Measurements from ENCODE around the gene ESRRG. TPM values are rescaled to one million over a fixed set of nuclear protein-coding genes. Genes with fewer than 3 reads are reported as not detected.

ESRRG gene
- total and polyA plus RNA-seq, 4 donors = 0.19 to 4.5 (median 1.3) TPM

DNA sequence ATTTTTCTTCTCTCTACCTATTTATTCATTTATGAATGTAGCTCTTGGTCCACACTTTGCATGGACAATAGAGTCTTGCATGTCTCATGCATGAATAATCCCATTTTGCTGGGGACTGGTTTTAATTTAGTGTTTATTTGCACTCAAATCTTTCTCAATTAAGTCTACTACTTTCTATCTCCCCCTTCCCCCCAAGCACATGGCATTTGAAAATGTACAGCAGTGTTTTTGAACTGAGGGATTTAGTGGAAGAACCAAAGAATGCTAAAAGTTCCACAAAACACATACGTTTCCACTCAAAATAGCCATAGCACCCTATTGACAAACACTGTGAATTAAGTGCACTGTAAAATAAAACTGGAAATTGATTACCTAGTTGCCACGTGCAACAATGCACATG lies 180.5 kb downstream of the ESRRG start:
- TF ChIP-seq, protein P1, sequence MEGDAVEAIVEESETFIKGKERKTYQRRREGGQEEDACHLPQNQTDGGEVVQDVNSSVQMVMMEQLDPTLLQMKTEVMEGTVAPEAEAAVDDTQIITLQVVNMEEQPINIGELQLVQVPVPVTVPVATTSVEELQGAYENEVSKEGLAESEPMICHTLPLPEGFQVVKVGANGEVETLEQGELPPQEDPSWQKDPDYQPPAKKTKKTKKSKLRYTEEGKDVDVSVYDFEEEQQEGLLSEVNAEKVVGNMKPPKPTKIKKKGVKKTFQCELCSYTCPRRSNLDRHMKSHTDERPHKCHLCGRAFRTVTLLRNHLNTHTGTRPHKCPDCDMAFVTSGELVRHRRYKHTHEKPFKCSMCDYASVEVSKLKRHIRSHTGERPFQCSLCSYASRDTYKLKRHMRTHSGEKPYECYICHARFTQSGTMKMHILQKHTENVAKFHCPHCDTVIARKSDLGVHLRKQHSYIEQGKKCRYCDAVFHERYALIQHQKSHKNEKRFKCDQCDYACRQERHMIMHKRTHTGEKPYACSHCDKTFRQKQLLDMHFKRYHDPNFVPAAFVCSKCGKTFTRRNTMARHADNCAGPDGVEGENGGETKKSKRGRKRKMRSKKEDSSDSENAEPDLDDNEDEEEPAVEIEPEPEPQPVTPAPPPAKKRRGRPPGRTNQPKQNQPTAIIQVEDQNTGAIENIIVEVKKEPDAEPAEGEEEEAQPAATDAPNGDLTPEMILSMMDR (IDR thresholded peaks at IDR 0.05; ENCODE audit: control extremely low read depth, extremely low read depth) = no peak
- H3K4me1 ChIP-seq (ENCODE audit: control insufficient read depth in 5 of 5, insufficient read depth in 5 of 5, low read length in 5 of 5) = no peaks in the 10 kb centered on the region
- 68 to 79% methylated on average over 2 of the region's 2 CpGs for WGBS, 2 donors
- no peak overlapping the region for H3K4me3 ChIP-seq
- H3K27ac ChIP-seq (ENCODE audit: low read depth in 1 of 2, low read length in 1 of 2) = no peak overlapping the region
- H3K9ac ChIP-seq (ENCODE audit: insufficient read depth in 1 of 2, low read length in 2 of 2) = no peak overlapping the region
- ATAC-seq (ENCODE audit: insufficient read depth, low FRiP score) (no peak), DNase-seq (no peak)
- no peaks in the 10 kb centered on the region for H3K27me3 ChIP-seq (ENCODE audit: control insufficient read depth in 3 of 3, insufficient read depth in 3 of 3, low read length in 2 of 3)
- no peaks in the 10 kb centered on the region for H3K36me3 ChIP-seq (ENCODE audit: control insufficient read depth in 4 of 4, insufficient read depth in 4 of 4, low read length in 4 of 4)
- no peaks in the 10 kb centered on the region for H3K9me3 ChIP-seq (ENCODE audit: control insufficient read depth in 4 of 4, insufficient read depth in 3 of 4, low read length in 3 of 4)

DNA sequence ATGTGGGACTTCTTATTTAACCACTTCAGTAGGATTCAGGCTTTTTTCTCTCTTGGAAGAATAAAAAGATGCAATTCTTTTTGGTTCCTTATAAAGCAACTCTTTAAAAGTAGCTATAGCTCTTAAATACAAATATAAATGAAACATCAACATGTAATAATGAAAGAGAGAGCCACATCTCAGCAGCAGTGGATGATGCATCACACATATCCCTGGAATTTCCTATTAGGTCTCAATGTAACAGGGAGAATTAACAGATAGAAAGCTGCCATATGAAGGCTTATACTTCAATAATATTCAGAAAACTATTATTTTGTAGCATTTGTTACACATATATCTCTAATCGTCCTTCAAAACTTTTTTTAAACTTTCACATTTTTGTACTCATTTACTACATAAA lies 181.0 kb downstream of the ESRRG start:
- no peak for ATAC-seq (ENCODE audit: insufficient read depth, low FRiP score)
- Histone ChIP-seq H3K9me3 (ENCODE audit: control insufficient read depth in 4 of 4, insufficient read depth in 3 of 4, low read length in 3 of 4) (no peaks in the 10 kb centered on the region), H3K27me3 (ENCODE audit: control insufficient read depth in 3 of 3, insufficient read depth in 3 of 3, low read length in 2 of 3) (no peaks in the 10 kb centered on the region), H3K27ac (ENCODE audit: low read depth in 1 of 2, low read length in 1 of 2) (no peak overlapping the region), H3K4me3 (no peak overlapping the region), H3K36me3 (ENCODE audit: control insufficient read depth in 4 of 4, insufficient read depth in 4 of 4, low read length in 4 of 4) (no peaks in the 10 kb centered on the region), H3K9ac (ENCODE audit: insufficient read depth in 1 of 2, low read length in 2 of 2) (no peak overlapping the region), H3K4me1 (ENCODE audit: control insufficient read depth in 5 of 5, insufficient read depth in 5 of 5, low read length in 5 of 5) (no peaks in the 10 kb centered on the region)
- DNase-seq = no peak
- WGBS, 2 donors = 75 to 90% methylated on average over 1 of the region's 1 CpG
- TF ChIP-seq, protein P1 (IDR thresholded peaks at IDR 0.05; ENCODE audit: control extremely low read depth, extremely low read depth) = no peak

DNA sequence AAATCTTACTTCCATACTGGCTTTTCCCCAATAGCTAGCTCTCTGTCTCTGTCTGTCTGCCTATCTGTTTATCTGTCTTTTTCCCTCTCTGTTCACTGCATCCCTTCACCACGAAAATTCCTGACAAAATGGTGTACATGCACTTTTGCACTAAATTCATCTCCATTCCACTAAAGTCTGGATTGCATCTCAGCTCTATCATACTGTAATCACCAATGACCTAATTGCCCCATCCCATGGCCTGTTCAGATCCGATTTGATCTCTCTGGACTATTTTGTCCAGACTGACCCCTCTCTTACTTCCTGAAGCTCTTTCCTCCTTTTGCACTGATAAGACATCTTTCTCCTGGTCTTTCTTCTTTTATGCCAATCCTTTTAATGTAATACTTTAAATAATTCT lies 187.5 kb downstream of the ESRRG start:
- no peaks in the 10 kb centered on the region for H3K36me3 ChIP-seq (ENCODE audit: control insufficient read depth in 4 of 4, insufficient read depth in 4 of 4, low read length in 4 of 4)
- no peaks in the 10 kb centered on the region for H3K9me3 ChIP-seq (ENCODE audit: control insufficient read depth in 4 of 4, insufficient read depth in 3 of 4, low read length in 3 of 4)
- H3K27ac ChIP-seq (ENCODE audit: low read depth in 1 of 2, low read length in 1 of 2) = no peak overlapping the region
- H3K4me3 ChIP-seq = no peak overlapping the region
- H3K4me1 ChIP-seq (ENCODE audit: control insufficient read depth in 5 of 5, insufficient read depth in 5 of 5, low read length in 5 of 5) = peaks cover 0 to 12% (median 3%) of the 10 kb centered on the region in 5 donors
- no peak overlapping the region for H3K9ac ChIP-seq (ENCODE audit: insufficient read depth in 1 of 2, low read length in 2 of 2)
- ATAC-seq (ENCODE audit: insufficient read depth, low FRiP score) (no peak), DNase-seq (no peak)
- H3K27me3 ChIP-seq (ENCODE audit: control insufficient read depth in 3 of 3, insufficient read depth in 3 of 3, low read length in 2 of 3) = no peaks in the 10 kb centered on the region
- 53 to 80% methylated on average over 2 of the region's 2 CpGs for WGBS, 2 donors
- TF ChIP-seq, protein P1 (IDR thresholded peaks at IDR 0.05; ENCODE audit: control extremely low read depth, extremely low read depth) = no peak

DNA sequence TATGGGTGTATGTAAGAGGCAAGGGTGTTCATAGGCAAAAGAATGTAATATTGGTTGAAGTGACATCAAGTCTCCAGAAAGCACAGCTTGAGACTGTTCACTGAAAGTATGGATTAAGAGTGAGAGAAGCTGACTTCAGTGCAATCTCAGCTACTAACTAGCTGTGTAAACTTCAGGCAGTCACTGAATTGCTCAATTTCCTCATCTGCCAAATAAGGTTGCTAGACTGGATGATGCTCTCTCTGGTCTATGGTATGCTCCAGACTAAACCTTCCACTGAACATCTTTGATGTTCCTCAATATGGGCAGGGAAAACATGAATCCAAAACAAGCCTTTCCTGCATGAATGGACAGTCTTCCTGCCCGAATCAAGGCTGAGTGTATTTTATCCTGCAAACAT lies 188.2 kb downstream of the ESRRG start:
- no peaks in the 10 kb centered on the region for H3K36me3 ChIP-seq (ENCODE audit: control insufficient read depth in 4 of 4, insufficient read depth in 4 of 4, low read length in 4 of 4)
- DNase-seq (no peak), ATAC-seq (ENCODE audit: insufficient read depth, low FRiP score) (no peak)
- H3K27me3 ChIP-seq (ENCODE audit: control insufficient read depth in 3 of 3, insufficient read depth in 3 of 3, low read length in 2 of 3) = no peaks in the 10 kb centered on the region
- H3K9me3 ChIP-seq (ENCODE audit: control insufficient read depth in 4 of 4, insufficient read depth in 3 of 4, low read length in 3 of 4) = no peaks in the 10 kb centered on the region
- peaks cover 0 to 19% (median 7%) of the 10 kb centered on the region in 5 donors for H3K4me1 ChIP-seq (ENCODE audit: control insufficient read depth in 5 of 5, insufficient read depth in 5 of 5, low read length in 5 of 5)
- no peak overlapping the region for H3K4me3 ChIP-seq
- H3K9ac ChIP-seq (ENCODE audit: insufficient read depth in 1 of 2, low read length in 2 of 2) = no peak overlapping the region
- TF ChIP-seq, protein P1 (IDR thresholded peaks at IDR 0.05; ENCODE audit: control extremely low read depth, extremely low read depth) = no peak
- 53 to 64% methylated on average over 1 of the region's 1 CpG for WGBS, 2 donors
- H3K27ac ChIP-seq (ENCODE audit: low read depth in 1 of 2, low read length in 1 of 2) = no peak overlapping the region

All from lung (tissue), 12 donors.